ENCODE results near the gene OR4S2. TPM values are rescaled to one million over a fixed set of nuclear protein-coding genes. Genes with fewer than 3 reads are reported as not detected.

Gene OR4S2, protein sequence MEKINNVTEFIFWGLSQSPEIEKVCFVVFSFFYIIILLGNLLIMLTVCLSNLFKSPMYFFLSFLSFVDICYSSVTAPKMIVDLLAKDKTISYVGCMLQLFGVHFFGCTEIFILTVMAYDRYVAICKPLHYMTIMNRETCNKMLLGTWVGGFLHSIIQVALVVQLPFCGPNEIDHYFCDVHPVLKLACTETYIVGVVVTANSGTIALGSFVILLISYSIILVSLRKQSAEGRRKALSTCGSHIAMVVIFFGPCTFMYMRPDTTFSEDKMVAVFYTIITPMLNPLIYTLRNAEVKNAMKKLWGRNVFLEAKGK
- total RNA-seq: not detected in 2 replicates

GRCh38 chr11:55648027-55648426 is at the start of gene OR4S2:
OR4S2 (plus strand) TSS chr11:55648327; CDS start chr11:55650904, 2,577 bp downstream.

GRCh38 chr11:55607545-55607944 is 40.6 kb upstream of the OR4S2 start, which contains the start of gene OR4C11:
OR4C11 (minus strand) TSS chr11:55607645; CDS start chr11:55604373, 3,272 bp downstream.

DNA sequence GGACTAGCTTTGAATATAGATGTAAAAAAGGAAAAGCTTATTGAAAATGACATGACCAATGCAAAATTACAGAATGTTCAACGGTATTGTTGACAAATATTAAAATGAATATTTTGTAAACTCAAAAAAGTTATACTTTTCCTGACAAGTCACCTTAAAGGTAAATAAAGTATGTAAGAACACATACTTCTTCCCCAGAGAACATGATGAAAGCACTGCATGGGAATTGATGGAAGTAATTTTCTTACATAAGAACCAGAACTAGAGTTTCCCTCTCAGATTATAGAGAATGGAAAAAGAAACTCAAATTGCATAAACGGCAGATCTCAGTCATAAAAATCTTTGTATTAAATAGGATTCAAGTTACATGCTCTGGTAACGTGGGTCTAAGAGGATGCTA is 13.3 kb upstream of the OR4S2 start, which contains the start of gene OR4P4:
TSS of gene OR4P4 (plus strand) at position 301 of the 400 bp plus-strand sequence.

DNA sequence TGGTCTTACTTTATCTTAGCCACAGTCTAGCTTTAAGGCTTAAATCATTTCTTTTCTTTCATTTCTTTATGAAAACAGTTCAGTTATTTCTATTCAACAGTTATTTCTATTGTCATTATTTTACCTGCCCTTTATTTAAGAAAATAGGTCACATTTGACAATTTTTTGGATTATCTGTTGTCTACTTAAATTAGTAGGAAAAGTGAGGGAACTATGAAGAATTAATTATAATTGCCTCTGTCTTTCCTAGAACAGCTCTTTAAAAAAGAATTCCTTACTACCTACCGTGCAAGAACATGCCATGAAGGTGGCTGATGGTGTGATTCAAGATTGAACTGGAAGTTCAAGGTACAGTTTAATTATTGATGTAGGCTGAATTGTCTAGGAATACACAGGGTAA is 13.8 kb downstream of the OR4S2 start, which contains the start of gene OR4C6:
TSS of gene OR4C6 (plus strand) at position 301 of the 400 bp plus-strand sequence. CDS start 2,966 bp downstream, outside the sequence.

Other genes with a start within 250 kb of the OR4S2 start
- not detected in 2 replicates for gene OR4C15, start 93.9 kb upstream of the OR4S2 start, total RNA-seq
- gene OR4C16, start 76.2 kb upstream of the OR4S2 start, total RNA-seq: not detected in 2 replicates
- gene OR4C11, start 40.7 kb upstream of the OR4S2 start, total RNA-seq: not detected in 2 replicates
- gene OR4P4, start 13.2 kb upstream of the OR4S2 start, total RNA-seq: not detected in 2 replicates
- gene OR4C6, start 13.9 kb downstream of the OR4S2 start, total RNA-seq: not detected in 2 replicates
- not detected in 2 replicates for gene OR5D13, start 125.1 kb downstream of the OR4S2 start, total RNA-seq
- gene OR5D14, start 147.2 kb downstream of the OR4S2 start, total RNA-seq: not detected in 2 replicates
- not detected in 2 replicates for gene OR5L1, start 163.0 kb downstream of the OR4S2 start, total RNA-seq
- gene OR5D18, start 171.3 kb downstream of the OR4S2 start, total RNA-seq: not detected in 2 replicates
- not detected in 2 replicates for gene OR5L2, start 178.9 kb downstream of the OR4S2 start, total RNA-seq
- gene OR5D16, start 190.4 kb downstream of the OR4S2 start, total RNA-seq: not detected in 2 replicates
- not detected in 2 replicates for gene TRIM51, start 235.0 kb downstream of the OR4S2 start, total RNA-seq

All from smooth muscle cell of the pulmonary artery (primary cell).